Measurements from ENCODE around the gene COPE.

The COPE gene

GRCh38 chr19:18893587-18894253 lies 25.5 kb downstream of the COPE start:
- DNase-seq = no peak

GRCh38 chr19:18889949-18890745 lies 29.0 kb downstream of the COPE start:
- DNase-seq = no peak

- no peak for DNase-seq
Measured at GRCh38 chr19:18886972-18887371, 32.2 kb downstream of the COPE start.

GRCh38 chr19:18883526-18884304 lies 35.5 kb downstream of the COPE start:
- DNase-seq = no peak

GRCh38 chr19:18881491-18881890 lies 37.7 kb downstream of the COPE start:
- DNase-seq = no peak

GRCh38 chr19:18879579-18880373 lies 39.4 kb downstream of the COPE start:
- DNase-seq = no peak

GRCh38 chr19:18878858-18879578 lies 40.2 kb downstream of the COPE start:
- no peak for DNase-seq

- DNase-seq = no peak
Measured at GRCh38 chr19:18878058-18878797, 41.0 kb downstream of the COPE start.

- no peak for DNase-seq
Measured at GRCh38 chr19:18876865-18877264, 42.3 kb downstream of the COPE start.

- DNase-seq = no peak
Measured at GRCh38 chr19:18875726-18876125, 43.5 kb downstream of the COPE start.

GRCh38 chr19:18871543-18871942 lies 47.6 kb downstream of the COPE start:
- no peak for DNase-seq

GRCh38 chr19:18870531-18871172 lies 48.5 kb downstream of the COPE start:
- DNase-seq = no peak

GRCh38 chr19:18869781-18870530 lies 49.2 kb downstream of the COPE start:
- DNase-seq = no peak

- DNase-seq = no peak
Measured at GRCh38 chr19:18869023-18869618, 50.1 kb downstream of the COPE start.

GRCh38 chr19:18868380-18869022 lies 50.7 kb downstream of the COPE start:
- no peak for DNase-seq

GRCh38 chr19:18867751-18868150 lies 51.4 kb downstream of the COPE start:
- no peak for DNase-seq

GRCh38 chr19:18867199-18867598 lies 52.0 kb downstream of the COPE start:
- DNase-seq = no peak

- DNase-seq = no peak
Measured at GRCh38 chr19:18866800-18867123, 52.4 kb downstream of the COPE start.

Data from NCI-H2227 treated with DMSO at 0.1 percent for 48 hours (cell line).